MM.1S (cell line): ENCODE measurements around the gene ZNF624.

Experiments used
- CTCF ChIP-seq: fragments of 300-600 bp; sonication (generic); IDR thresholded peaks from 2 replicates; pipeline ENCODE4 v1.5.1; 2016; ENCODE audit warnings: antibody characterized with exemption, low read length, mixed read lengths
- EZH2phosphoT487 ChIP-seq: fragments of 300-600 bp; sonication (generic); IDR thresholded peaks from 2 replicates; pipeline ENCODE4 v1.6.1; 2018; ENCODE audit warnings: antibody characterized with exemption, low read length

DNA sequence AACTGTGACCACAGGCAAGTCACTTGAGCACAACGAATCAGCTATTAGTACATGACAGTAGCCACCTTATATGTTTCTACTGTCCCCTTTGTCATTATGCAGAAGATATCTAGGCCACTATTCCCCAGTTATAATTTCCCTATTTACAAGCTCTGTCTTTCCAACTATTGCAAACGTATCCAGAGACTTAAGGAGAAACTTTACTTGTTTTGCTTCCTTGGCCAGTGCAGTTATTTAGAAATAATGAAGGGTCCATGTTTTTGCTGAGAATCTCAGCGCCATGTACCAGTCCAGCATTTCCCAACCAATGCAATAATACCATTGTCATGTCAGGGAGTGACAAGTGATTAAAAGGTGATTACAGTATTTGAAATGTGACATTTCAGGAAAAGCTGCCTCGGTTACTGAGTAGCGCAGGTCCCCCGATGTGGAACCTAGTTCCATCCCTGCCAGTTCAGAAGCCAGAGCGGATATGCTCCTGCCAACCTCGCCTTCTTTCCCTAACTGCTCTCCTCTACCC is 743 bp downstream of the ZNF624 start:
- TF ChIP-seq CTCF, result no peak
- no peak for TF ChIP-seq EZH2phosphoT487
